Neural progenitor cell (in vitro differentiated cells): ENCODE data around the gene KRT73. TPM values are rescaled to one million over a fixed set of nuclear protein-coding genes. Genes with fewer than 3 reads are reported as not detected.

Source experiments
- DNase-seq: peaks from one replicate; pipeline ENCODE4 v3.0.0-alpha.2; 2016; ENCODE audit warnings: low spot score
- H2AFZ ChIP-seq: fragments of 200-600 bp; sonication (generic); replicated peaks from 2 replicates; pipeline ENCODE4 v1.6.1; 2016; ENCODE audit warnings: antibody characterized with exemption
- H3F3A ChIP-seq: fragments of 200-600 bp; sonication (generic); 2 replicates; pipeline ENCODE4 v1.6.1; 2016; ENCODE audit warnings: antibody characterized with exemption, low read depth
- H3K27ac ChIP-seq: fragments of 200-600 bp; sonication (generic); 2 replicates; pipeline ENCODE4 v1.5.1; 2016; ENCODE audit warnings: mild to moderate bottlenecking
- H3K27me3 ChIP-seq: fragments of 200-600 bp; sonication (generic); 2 replicates; pipeline ENCODE4 v1.6.1; 2016; ENCODE audit warnings: mild to moderate bottlenecking, moderate library complexity
- H3K36me3 ChIP-seq: fragments of 200-600 bp; sonication (generic); 2 replicates; pipeline ENCODE4 v1.5.1; 2016
- H3K4me1 ChIP-seq: fragments of 200-600 bp; sonication (generic); 2 replicates; pipeline ENCODE4 v1.6.1; 2016; ENCODE audit warnings: mixed run types
- H3K4me2 ChIP-seq: fragments of 200-600 bp; sonication (generic); 2 replicates; pipeline ENCODE4 v1.6.1; 2016
- H3K4me3 ChIP-seq: fragments of 200-600 bp; sonication (generic); 2 replicates; pipeline ENCODE4 v1.5.1; 2016
- H3K79me2 ChIP-seq: fragments of 200-600 bp; sonication (generic); 2 replicates; pipeline ENCODE4 v1.6.1; 2016; ENCODE audit warnings: low read depth
- H3K9ac ChIP-seq: fragments of 200-600 bp; sonication (generic); 2 replicates; pipeline ENCODE4 v1.6.1; 2016
- H3K9me3 ChIP-seq: fragments of 200-600 bp; sonication (generic); 2 replicates; pipeline ENCODE4 v1.5.1; 2016; ENCODE audit warnings: low read depth
- H4K20me1 ChIP-seq: fragments of 200-600 bp; sonication (generic); 2 replicates; pipeline ENCODE4 v1.6.1; 2016; ENCODE audit warnings: low read depth
- H3K27ac Mint-ChIP-seq: 3 replicates; pipeline ENCODE4 v1.8.0; 2021; ENCODE audit warnings: mixed read lengths
- H3K27me3 Mint-ChIP-seq: 2 replicates; pipeline ENCODE4 v1.8.0; 2022; ENCODE audit warnings: low read depth, mild to moderate bottlenecking, inconsistent platforms, moderate library complexity, mixed read lengths; ENCODE audit not compliant: insufficient read depth
- H3K36me3 Mint-ChIP-seq: 3 replicates; pipeline ENCODE4 v1.8.0; 2021; ENCODE audit warnings: mixed read lengths
- H3K4me1 Mint-ChIP-seq: 3 replicates; pipeline ENCODE4 v1.8.0; 2021; ENCODE audit warnings: mixed read lengths
- H3K4me3 Mint-ChIP-seq: 3 replicates; pipeline ENCODE4 v1.8.0; 2021; ENCODE audit warnings: mild to moderate bottlenecking, moderate library complexity, mixed read lengths
- H3K9me3 Mint-ChIP-seq: 3 replicates; pipeline ENCODE4 v1.8.0; 2020; ENCODE audit warnings: mixed read lengths
- CTCF ChIP-seq: fragments of 200-600 bp; sonication (generic); IDR thresholded peaks from 2 replicates; pipeline ENCODE4 v1.5.1; 2017; ENCODE audit warnings: antibody characterized with exemption, mild to moderate bottlenecking
- EZH2 ChIP-seq: fragments of 200-600 bp; sonication (generic); IDR thresholded peaks from 2 replicates; pipeline ENCODE4 v1.6.1; 2017; ENCODE audit warnings: antibody characterized with exemption, mild to moderate bottlenecking, moderate library complexity
- EZH2phosphoT487 ChIP-seq: fragments of 200-600 bp; sonication (generic); IDR thresholded peaks from 2 replicates; pipeline ENCODE4 v1.6.1; 2017; ENCODE audit warnings: antibody characterized with exemption
- total RNA-seq: library from RNA; depleted of rRNA; stranded (reverse); fragments of >200 nt; gene quantifications from 2 replicates; pipeline ENCODE4 v1.2.3, GENCODE V29; 2015; ENCODE audit warnings: low replicate concordance

KRT73 gene
- total RNA-seq, 1 donor from 2014 or later: not detected

- Mint-ChIP-seq H3K4me3 (no peak overlapping the region), H3K36me3 (no peaks in the 10 kb centered on the region), H3K4me1 (no peaks in the 10 kb centered on the region), H3K27me3 (peaks cover 10% of the 10 kb centered on the region), H3K9me3 (no peaks in the 10 kb centered on the region), H3K27ac (no peak overlapping the region)
- Histone ChIP-seq H4K20me1 (no peaks in the 10 kb centered on the region), H3K4me1 (peaks cover 6% of the 10 kb centered on the region), H3K79me2 (no peaks in the 10 kb centered on the region), H3K4me2 (no peak overlapping the region), H3K9ac (no peak overlapping the region), H3K27ac (no peak overlapping the region), H3F3A (no peaks in the 10 kb centered on the region), H3K27me3 (no peaks in the 10 kb centered on the region), H3K36me3 (no peaks in the 10 kb centered on the region), H3K9me3 (no peaks in the 10 kb centered on the region), H3K4me3 (no peak overlapping the region), H2AFZ (no peak overlapping the region)
- TF ChIP-seq EZH2phosphoT487: no peak
- TF ChIP-seq CTCF: no peak
- no peak for TF ChIP-seq EZH2
- DNase-seq: no peak
Observed at GRCh38 chr12:52646613-52647012, 28.3 kb upstream of the KRT73 start.

- Mint-ChIP-seq H3K4me1 (no peaks in the 10 kb centered on the region), H3K9me3 (no peaks in the 10 kb centered on the region)
Observed at GRCh38 chr12:52645982-52646381, 27.6 kb upstream of the KRT73 start.

GRCh38 chr12:52645120-52645761 lies 26.9 kb upstream of the KRT73 start:
- Mint-ChIP-seq H3K9me3 (no peaks in the 10 kb centered on the region), H3K27ac (no peak overlapping the region), H3K36me3 (no peaks in the 10 kb centered on the region), H3K4me3 (no peak overlapping the region), H3K4me1 (no peaks in the 10 kb centered on the region), H3K27me3 (peaks cover 10% of the 10 kb centered on the region)
- H3K36me3 ChIP-seq: no peaks in the 10 kb centered on the region
- H3K4me1 ChIP-seq: peaks cover 6% of the 10 kb centered on the region
- H3K4me2 ChIP-seq: no peak overlapping the region
- no peaks in the 10 kb centered on the region for H3K27me3 ChIP-seq
- TF ChIP-seq CTCF: no peak
- TF ChIP-seq EZH2: no peak
- TF ChIP-seq EZH2phosphoT487: no peak
- H3K27ac ChIP-seq: no peak overlapping the region
- no peaks in the 10 kb centered on the region for H4K20me1 ChIP-seq
- no peaks in the 10 kb centered on the region for H3K79me2 ChIP-seq
- no peak overlapping the region for H3K9ac ChIP-seq
- no peak overlapping the region for H2AFZ ChIP-seq
- no peaks in the 10 kb centered on the region for H3K9me3 ChIP-seq
- H3K4me3 ChIP-seq: no peak overlapping the region
- no peaks in the 10 kb centered on the region for H3F3A ChIP-seq
- DNase-seq: no peak

More at GRCh38 chr12:52645982-52646381, 27.6 kb upstream of the KRT73 start:
- H3F3A ChIP-seq: no peaks in the 10 kb centered on the region
- no peak for DNase-seq
- no peaks in the 10 kb centered on the region for H4K20me1 ChIP-seq
- Mint-ChIP-seq H3K4me3 (no peak overlapping the region), H3K27ac (no peak overlapping the region), H3K27me3 (peaks cover 10% of the 10 kb centered on the region), H3K36me3 (no peaks in the 10 kb centered on the region)
- H3K27me3 ChIP-seq: no peaks in the 10 kb centered on the region
- H3K4me3 ChIP-seq: no peak overlapping the region
- H3K27ac ChIP-seq: no peak overlapping the region
- TF ChIP-seq EZH2phosphoT487 (no peak), EZH2 (no peak), CTCF (no peak)
- no peaks in the 10 kb centered on the region for H3K9me3 ChIP-seq
- peaks cover 6% of the 10 kb centered on the region for H3K4me1 ChIP-seq
- no peaks in the 10 kb centered on the region for H3K36me3 ChIP-seq
- H3K4me2 ChIP-seq: no peak overlapping the region
- no peaks in the 10 kb centered on the region for H3K79me2 ChIP-seq
- H2AFZ ChIP-seq: no peak overlapping the region
- no peak overlapping the region for H3K9ac ChIP-seq
